OCI-LY1 (cell line): Measurements from ENCODE around the gene ITGA6.

Experiments used
- H2AFZ ChIP-seq: fragments of 200-600 bp; sonication (generic), shearing (Covaris generic); 2 replicates; pipeline ENCODE4 v1.6.0; 2014; ENCODE audit warnings: antibody characterized with exemption, mild to moderate bottlenecking, low read length
- H3F3A ChIP-seq: fragments of 200-600 bp; sonication (generic), shearing (Covaris generic); 2 replicates; pipeline ENCODE4 v1.6.0; 2014; ENCODE audit warnings: mild to moderate bottlenecking, antibody characterized with exemption, low read length, moderate library complexity; ENCODE audit not compliant: insufficient read depth
- H3K27ac ChIP-seq: fragments of 200-600 bp; sonication (generic); 2 replicates; pipeline ENCODE4 v1.5.1; 2014; ENCODE audit warnings: low read length, mixed run types, mild to moderate bottlenecking, low read depth; ENCODE audit not compliant: poor library complexity, severe bottlenecking
- H3K27me3 ChIP-seq: fragments of 200-600 bp; sonication (generic); 2 replicates; pipeline ENCODE4 v1.6.0; 2014; ENCODE audit warnings: antibody characterized with exemption, mild to moderate bottlenecking, low read length, moderate library complexity; ENCODE audit not compliant: insufficient read depth
- H3K36me3 ChIP-seq: fragments of 200-600 bp; sonication (generic); 2 replicates; pipeline ENCODE4 v1.6.1; 2014; ENCODE audit warnings: mild to moderate bottlenecking, antibody characterized with exemption, low read length, moderate library complexity, mixed read lengths; ENCODE audit not compliant: insufficient read depth
- H3K4me1 ChIP-seq: fragments of 200-600 bp; sonication (generic); 2 replicates; pipeline ENCODE4 v1.5.1; 2014; ENCODE audit warnings: mild to moderate bottlenecking, low read length, moderate library complexity; ENCODE audit not compliant: insufficient read depth, severe bottlenecking
- H3K4me2 ChIP-seq: fragments of 200-600 bp; sonication (generic), shearing (Covaris generic); 2 replicates; pipeline ENCODE4 v1.6.1; 2014; ENCODE audit warnings: low read length
- H3K4me3 ChIP-seq: fragments of 200-600 bp; sonication (generic); 2 replicates; pipeline ENCODE4 v1.5.1; 2014; ENCODE audit warnings: low read length, low read depth, mild to moderate bottlenecking, mixed read lengths; ENCODE audit not compliant: poor library complexity, severe bottlenecking
- H3K79me2 ChIP-seq: fragments of 200-600 bp; shearing (Covaris generic); 2 replicates; pipeline ENCODE4 v1.6.1; 2016; ENCODE audit warnings: mixed run types, low read length, mixed read lengths; ENCODE audit not compliant: insufficient read depth
- H3K9ac ChIP-seq: fragments of 200-600 bp; sonication (generic), shearing (Covaris generic); 2 replicates; pipeline ENCODE4 v1.6.1; 2014; ENCODE audit warnings: mild to moderate bottlenecking, low read length, mixed read lengths
- H3K9me2 ChIP-seq: fragments of 200-600 bp; sonication (generic), shearing (Covaris generic); 2 replicates; pipeline ENCODE4 v1.6.1; 2014; ENCODE audit warnings: low read depth, mild to moderate bottlenecking, low read length, mixed read lengths
- H3K9me3 ChIP-seq: fragments of 200-600 bp; shearing (Covaris generic); 2 replicates; pipeline ENCODE4 v1.6.1; 2014; ENCODE audit warnings: low read length, mixed read lengths
- H4K20me1 ChIP-seq: fragments of 200-600 bp; sonication (generic), shearing (Covaris generic); 2 replicates; pipeline ENCODE4 v1.6.0; 2016; ENCODE audit warnings: mild to moderate bottlenecking, low read length; ENCODE audit not compliant: insufficient read depth
- EZH2 ChIP-seq: fragments of 200-600 bp; sonication (generic), shearing (Covaris generic); IDR thresholded peaks from 2 replicates; pipeline ENCODE4 v1.8.0; 2017; ENCODE audit warnings: borderline replicate concordance, mixed run types, mild to moderate bottlenecking, antibody characterized with exemption, low read length, moderate library complexity, mixed read lengths
- TF ChIP-seq, protein P1 (sequence below): fragments of 200-600 bp; sonication (generic), shearing (Covaris generic); IDR thresholded peaks from 2 replicates; pipeline ENCODE4 v1.5.1; 2017; ENCODE audit warnings: mild to moderate bottlenecking, antibody characterized with exemption, low read length, moderate library complexity, mixed read lengths

Gene ITGA6

GRCh38 chr2:172516299-172516698 is 88.9 kb downstream of the ITGA6 start:
- H3K9me3 ChIP-seq, result peaks cover 14% of the 10 kb centered on the region; the same call in 1 of the 2 replicates
- H3K9me2 ChIP-seq, result no peaks in the 10 kb centered on the region
- no peaks in the 10 kb centered on the region for H3K27me3 ChIP-seq
- no peak for TF ChIP-seq EZH2
- TF ChIP-seq, protein P1, sequence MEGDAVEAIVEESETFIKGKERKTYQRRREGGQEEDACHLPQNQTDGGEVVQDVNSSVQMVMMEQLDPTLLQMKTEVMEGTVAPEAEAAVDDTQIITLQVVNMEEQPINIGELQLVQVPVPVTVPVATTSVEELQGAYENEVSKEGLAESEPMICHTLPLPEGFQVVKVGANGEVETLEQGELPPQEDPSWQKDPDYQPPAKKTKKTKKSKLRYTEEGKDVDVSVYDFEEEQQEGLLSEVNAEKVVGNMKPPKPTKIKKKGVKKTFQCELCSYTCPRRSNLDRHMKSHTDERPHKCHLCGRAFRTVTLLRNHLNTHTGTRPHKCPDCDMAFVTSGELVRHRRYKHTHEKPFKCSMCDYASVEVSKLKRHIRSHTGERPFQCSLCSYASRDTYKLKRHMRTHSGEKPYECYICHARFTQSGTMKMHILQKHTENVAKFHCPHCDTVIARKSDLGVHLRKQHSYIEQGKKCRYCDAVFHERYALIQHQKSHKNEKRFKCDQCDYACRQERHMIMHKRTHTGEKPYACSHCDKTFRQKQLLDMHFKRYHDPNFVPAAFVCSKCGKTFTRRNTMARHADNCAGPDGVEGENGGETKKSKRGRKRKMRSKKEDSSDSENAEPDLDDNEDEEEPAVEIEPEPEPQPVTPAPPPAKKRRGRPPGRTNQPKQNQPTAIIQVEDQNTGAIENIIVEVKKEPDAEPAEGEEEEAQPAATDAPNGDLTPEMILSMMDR, result no peak
- H2AFZ ChIP-seq, result no peak overlapping the region
- H3K79me2 ChIP-seq, result no peaks in the 10 kb centered on the region
- no peak overlapping the region for H3K9ac ChIP-seq
- no peaks in the 10 kb centered on the region for H3F3A ChIP-seq
- H3K4me2 ChIP-seq, result no peak overlapping the region
- H3K36me3 ChIP-seq, result peaks cover 9% of the 10 kb centered on the region; the same call in 1 of the 2 replicates
- no peak overlapping the region for H3K27ac ChIP-seq
- no peaks in the 10 kb centered on the region for H4K20me1 ChIP-seq
- peaks cover 11% of the 10 kb centered on the region for H3K4me1 ChIP-seq
- H3K4me3 ChIP-seq, result no peak overlapping the region

- Histone ChIP-seq H3F3A (no peaks in the 10 kb centered on the region), H3K9ac (no peak overlapping the region), H3K9me3 (peaks cover 6% of the 10 kb centered on the region; the same call in 1 of the 2 replicates), H3K4me1 (peaks cover 4% of the 10 kb centered on the region), H3K27ac (no peak overlapping the region), H3K4me2 (no peak overlapping the region), H3K36me3 (no peaks in the 10 kb centered on the region), H2AFZ (no peak overlapping the region), H3K9me2 (no peaks in the 10 kb centered on the region), H3K4me3 (no peak overlapping the region), H3K27me3 (no peaks in the 10 kb centered on the region), H4K20me1 (no peaks in the 10 kb centered on the region), H3K79me2 (no peaks in the 10 kb centered on the region)
- no peak for TF ChIP-seq EZH2
- TF ChIP-seq, protein P1, result no peak
Measured at GRCh38 chr2:172518995-172519394, 91.6 kb downstream of the ITGA6 start.

DNA sequence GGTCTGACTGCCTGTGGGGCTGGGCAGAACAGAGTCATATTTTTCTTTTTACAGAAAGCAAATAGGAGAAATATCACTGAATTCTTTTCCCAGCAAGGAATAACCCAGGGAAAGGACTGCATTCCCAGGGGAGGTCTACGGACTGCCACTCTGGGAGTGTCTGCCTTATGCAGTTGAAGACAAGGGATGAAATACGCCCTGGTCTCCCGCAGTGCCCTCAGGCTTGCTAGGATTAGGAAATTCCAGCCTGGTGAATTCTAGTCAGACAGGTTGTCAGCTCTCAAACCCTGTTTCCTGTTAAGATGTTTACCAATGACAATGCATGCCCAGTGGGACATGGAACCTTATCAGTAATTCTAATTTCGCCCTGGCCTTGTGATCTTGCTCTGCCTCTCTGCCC is 98.2 kb downstream of the ITGA6 start:
- Histone ChIP-seq H3K79me2 (no peaks in the 10 kb centered on the region), H3K27me3 (no peaks in the 10 kb centered on the region), H2AFZ (no peak overlapping the region), H3F3A (no peaks in the 10 kb centered on the region), H3K9me2 (no peaks in the 10 kb centered on the region), H3K4me1 (no peaks in the 10 kb centered on the region), H3K9me3 (no peaks in the 10 kb centered on the region), H3K9ac (no peak overlapping the region), H3K36me3 (no peaks in the 10 kb centered on the region), H4K20me1 (no peaks in the 10 kb centered on the region), H3K27ac (no peak overlapping the region), H3K4me3 (no peak overlapping the region), H3K4me2 (no peak overlapping the region)
- TF ChIP-seq, protein P1, result no peak
- no peak for TF ChIP-seq EZH2
